ENCODE results near the gene NBEAL1. TPM values are rescaled to one million over a fixed set of nuclear protein-coding genes. Genes with fewer than 3 reads are reported as not detected.
A peak's percentile ranks its signal among the peaks of the same experiment; 100 is the strongest.
"Not testable (repeated sequence)": the region's sequence is repeated elsewhere in the genome, so short reads cannot be mapped to it uniquely, and the experiment has no call there.

NBEAL1 gene
- total RNA-seq, 1 donor from 2014 or later = 29.0 TPM

GRCh38 chr2:203045867-203046266 is 31.2 kb downstream of the NBEAL1 start:
- H3K36me3 Mint-ChIP-seq (ENCODE audit: unreplicated experiment) = peaks cover 37% of the 10 kb centered on the region
- H3K27me3 Mint-ChIP-seq (ENCODE audit: unreplicated experiment) = no peaks in the 10 kb centered on the region

GRCh38 chr2:203052539-203052938 is 37.9 kb downstream of the NBEAL1 start:
- H3K4me3 Mint-ChIP-seq (ENCODE audit: unreplicated experiment) = no peak overlapping the region
- no peaks in the 10 kb centered on the region for H3K27me3 Mint-ChIP-seq (ENCODE audit: unreplicated experiment)
- no peaks in the 10 kb centered on the region for H3K9me3 Mint-ChIP-seq (ENCODE audit: unreplicated experiment)
- H3K4me1 Mint-ChIP-seq (ENCODE audit: unreplicated experiment) = no peaks in the 10 kb centered on the region
- no peak overlapping the region for H3K27ac Mint-ChIP-seq (ENCODE audit: unreplicated experiment)
- peaks cover 27% of the 10 kb centered on the region for H3K36me3 Mint-ChIP-seq (ENCODE audit: unreplicated experiment)
- no peak for TF ChIP-seq CTCF (IDR thresholded peaks at IDR 0.05)
- DNase-seq (ENCODE audit: extremely low spot score, unreplicated experiment) = no peak

More at GRCh38 chr2:203045867-203046266, 31.2 kb downstream of the NBEAL1 start:
- no peak for DNase-seq (ENCODE audit: extremely low spot score, unreplicated experiment)
- H3K27ac Mint-ChIP-seq (ENCODE audit: unreplicated experiment) = no peak overlapping the region
- H3K4me1 Mint-ChIP-seq (ENCODE audit: unreplicated experiment) = no peaks in the 10 kb centered on the region
- TF ChIP-seq CTCF (IDR thresholded peaks at IDR 0.05) = no peak
- H3K4me3 Mint-ChIP-seq (ENCODE audit: unreplicated experiment) = no peak overlapping the region
- H3K9me3 Mint-ChIP-seq (ENCODE audit: unreplicated experiment) = no peaks in the 10 kb centered on the region

- no peaks in the 10 kb centered on the region for H3K9me3 Mint-ChIP-seq (ENCODE audit: unreplicated experiment)
- no peak overlapping the region for H3K4me3 Mint-ChIP-seq (ENCODE audit: unreplicated experiment)
- H3K27me3 Mint-ChIP-seq (ENCODE audit: unreplicated experiment) = no peaks in the 10 kb centered on the region
- H3K27ac Mint-ChIP-seq (ENCODE audit: unreplicated experiment) = no peak overlapping the region
- DNase-seq (ENCODE audit: extremely low spot score, unreplicated experiment) = no peak
- no peak for TF ChIP-seq CTCF (IDR thresholded peaks at IDR 0.05)
- peaks cover 45% of the 10 kb centered on the region for H3K36me3 Mint-ChIP-seq (ENCODE audit: unreplicated experiment)
- peaks cover 13% of the 10 kb centered on the region for H3K4me1 Mint-ChIP-seq (ENCODE audit: unreplicated experiment)
Observed at GRCh38 chr2:203059567-203060240, 45.0 kb downstream of the NBEAL1 start.

GRCh38 chr2:203061346-203061745 is 46.7 kb downstream of the NBEAL1 start:
- Mint-ChIP-seq H3K4me3 (ENCODE audit: unreplicated experiment) (peak overlapping the region; percentile 10), H3K36me3 (ENCODE audit: unreplicated experiment) (peaks cover 48% of the 10 kb centered on the region), H3K4me1 (ENCODE audit: unreplicated experiment) (peaks cover 13% of the 10 kb centered on the region), H3K27ac (ENCODE audit: unreplicated experiment) (peak overlapping the region; percentile 53), H3K9me3 (ENCODE audit: unreplicated experiment) (no peaks in the 10 kb centered on the region), H3K27me3 (ENCODE audit: unreplicated experiment) (no peaks in the 10 kb centered on the region)
- DNase-seq (ENCODE audit: extremely low spot score, unreplicated experiment) = no peak
- TF ChIP-seq CTCF (IDR thresholded peaks at IDR 0.05) = no peak

- H3K27ac Mint-ChIP-seq (ENCODE audit: unreplicated experiment) = no peak overlapping the region
- DNase-seq (ENCODE audit: extremely low spot score, unreplicated experiment) = no peak
- peaks cover 50% of the 10 kb centered on the region for H3K36me3 Mint-ChIP-seq (ENCODE audit: unreplicated experiment)
- no peak overlapping the region for H3K4me3 Mint-ChIP-seq (ENCODE audit: unreplicated experiment)
- H3K4me1 Mint-ChIP-seq (ENCODE audit: unreplicated experiment) = peaks cover 13% of the 10 kb centered on the region
- no peaks in the 10 kb centered on the region for H3K27me3 Mint-ChIP-seq (ENCODE audit: unreplicated experiment)
- TF ChIP-seq CTCF (IDR thresholded peaks at IDR 0.05) = no peak
- H3K9me3 Mint-ChIP-seq (ENCODE audit: unreplicated experiment) = no peaks in the 10 kb centered on the region
Observed at GRCh38 chr2:203062126-203062525, 47.5 kb downstream of the NBEAL1 start.

- H3K27me3 Mint-ChIP-seq (ENCODE audit: unreplicated experiment); H3K27ac Mint-ChIP-seq (ENCODE audit: unreplicated experiment); DNase-seq (ENCODE audit: extremely low spot score, unreplicated experiment); H3K4me1 Mint-ChIP-seq (ENCODE audit: unreplicated experiment); H3K9me3 Mint-ChIP-seq (ENCODE audit: unreplicated experiment); H3K4me3 Mint-ChIP-seq (ENCODE audit: unreplicated experiment): not testable (repeated sequence)
- peaks cover 44% of the 10 kb centered on the region for H3K36me3 Mint-ChIP-seq (ENCODE audit: unreplicated experiment)
Observed at GRCh38 chr2:203066519-203067091, 51.9 kb downstream of the NBEAL1 start.
